GM21526 (cell line): ENCODE measurements around the gene CTBP2.
"Not testable (repeated sequence)": the region's sequence is repeated elsewhere in the genome, so short reads cannot be mapped to it uniquely, and the experiment has no call there.

Experiments used
- ATAC-seq: cut with Tn5 transposase; IDR thresholded peaks from one replicate; pipeline ENCODE4 v1.9.1; 2021; ENCODE audit warnings: moderate library complexity; ENCODE audit not compliant: unreplicated experiment, low FRiP score

The CTBP2 gene

DNA sequence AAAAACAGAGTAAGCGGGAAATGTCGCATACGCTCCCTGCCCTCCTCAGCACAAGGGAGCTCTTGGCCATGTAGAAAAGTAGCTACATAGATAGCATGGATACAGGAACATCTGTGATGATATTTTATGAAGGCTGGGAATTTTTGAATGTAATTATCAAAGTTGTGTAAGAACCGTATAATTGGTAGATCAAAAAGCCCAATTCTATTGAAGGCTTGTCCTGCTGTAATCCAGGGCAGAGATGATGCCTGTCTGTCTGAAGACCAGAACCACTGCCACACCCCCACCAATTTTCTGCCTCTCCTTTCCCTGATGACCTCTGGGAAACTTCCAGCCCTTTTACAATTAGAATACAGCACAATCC is 167.0 kb downstream of the CTBP2 start:
- no peak for ATAC-seq

DNA sequence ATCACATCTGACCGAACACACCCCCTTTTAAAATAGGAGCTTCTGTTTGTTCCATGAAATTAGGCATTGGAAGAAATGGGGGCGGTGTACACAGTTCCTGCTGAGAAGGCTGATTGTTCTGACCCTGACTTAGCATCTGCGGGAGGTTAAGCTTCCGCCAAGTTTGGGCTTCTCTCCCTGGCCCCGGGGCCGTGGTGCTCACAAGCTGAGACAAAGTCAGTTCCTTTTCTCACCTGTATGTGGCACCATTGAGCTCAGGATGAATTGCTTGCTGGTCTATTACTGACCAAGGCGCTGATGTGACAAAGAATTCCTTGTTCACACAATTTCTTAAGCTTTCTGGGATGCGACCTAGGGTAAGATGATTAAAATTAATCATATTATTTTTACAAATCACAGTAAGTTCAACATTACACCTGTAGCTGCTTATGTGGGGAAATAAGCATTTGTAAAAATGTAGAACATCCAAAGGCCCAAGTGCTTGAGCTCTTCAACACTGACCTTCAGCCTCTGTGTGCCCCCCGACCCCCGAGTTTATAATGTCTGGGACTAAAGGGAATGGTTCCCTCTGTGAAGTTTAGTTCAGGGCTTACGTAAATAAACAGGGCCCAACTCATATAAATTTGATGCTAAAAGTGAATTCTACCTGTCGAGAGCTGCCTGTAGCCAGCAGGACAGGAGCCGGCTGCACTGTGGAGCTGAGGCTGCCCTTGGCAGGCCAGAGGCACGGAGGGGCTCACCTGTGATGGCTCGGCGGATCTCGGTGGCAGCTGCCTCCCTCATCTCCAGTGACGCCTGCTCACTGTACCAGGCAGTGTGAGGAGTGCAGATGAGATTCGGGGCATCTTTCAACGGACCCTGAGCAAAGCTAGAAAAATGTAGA is 167.7 kb downstream of the CTBP2 start:
- ATAC-seq: no peak

DNA sequence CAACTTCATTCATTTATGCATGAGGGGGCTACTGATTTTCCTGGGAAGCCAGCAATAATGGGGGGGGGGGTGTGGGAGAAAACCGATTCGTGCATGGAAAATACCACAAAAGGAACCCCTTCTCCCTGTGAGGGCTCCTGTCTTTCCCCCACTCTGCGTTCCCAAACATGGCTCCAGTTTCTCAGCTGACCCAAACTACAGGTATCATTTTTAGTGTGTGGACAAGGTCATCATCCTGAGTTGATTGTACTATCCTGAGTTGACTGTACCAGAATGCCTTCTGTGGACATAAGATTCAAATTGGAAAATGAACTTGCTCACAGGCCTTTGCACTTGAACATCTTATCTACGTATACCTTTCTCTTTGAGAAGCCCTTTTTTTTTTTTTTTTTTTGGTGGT is 168.5 kb downstream of the CTBP2 start:
- ATAC-seq: no peak

DNA sequence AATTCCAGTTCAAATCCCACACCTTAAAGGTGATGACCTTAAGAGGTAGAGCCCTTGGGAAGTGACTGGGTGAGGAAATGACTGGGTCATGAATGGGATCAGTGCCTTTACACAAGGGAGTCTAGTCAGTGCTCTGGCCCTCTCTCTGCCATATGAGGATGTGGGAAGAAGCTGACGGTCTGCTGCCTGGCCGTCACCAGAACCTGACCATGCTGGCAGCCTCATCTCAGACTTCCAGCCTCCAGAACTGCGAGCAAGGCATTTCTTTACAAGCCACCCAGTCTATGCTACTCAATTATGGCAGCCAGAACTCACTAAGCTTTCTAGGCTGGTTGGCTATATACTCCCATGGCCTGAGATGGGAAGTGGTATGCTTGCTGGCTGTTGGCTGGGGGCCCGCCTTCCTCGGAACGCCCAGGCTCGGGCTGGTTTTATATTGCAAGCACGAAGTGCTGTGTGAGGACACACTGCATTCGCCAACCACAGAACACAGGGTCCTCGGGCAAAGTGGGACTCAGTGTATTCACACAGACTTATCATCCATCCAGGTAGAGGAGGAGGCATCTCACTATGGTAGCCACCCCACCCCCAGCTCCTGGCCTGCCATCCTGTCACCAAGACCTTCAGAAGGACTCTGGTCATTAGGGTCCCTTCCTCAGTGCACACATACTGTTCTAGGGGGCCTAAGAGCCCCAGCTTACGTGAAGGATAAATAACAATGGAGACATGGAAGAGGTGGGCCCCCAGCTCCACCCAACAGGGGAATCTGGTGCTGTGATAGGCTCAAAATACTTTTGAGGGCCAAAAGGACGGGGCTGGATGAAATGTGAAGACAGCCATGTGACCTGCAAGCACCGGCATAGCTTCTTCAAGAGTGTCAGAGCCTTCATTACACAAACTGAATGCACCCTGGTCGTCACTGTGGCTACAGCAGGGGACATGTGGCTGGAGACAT is 169.4 kb downstream of the CTBP2 start:
- no peak for ATAC-seq

DNA sequence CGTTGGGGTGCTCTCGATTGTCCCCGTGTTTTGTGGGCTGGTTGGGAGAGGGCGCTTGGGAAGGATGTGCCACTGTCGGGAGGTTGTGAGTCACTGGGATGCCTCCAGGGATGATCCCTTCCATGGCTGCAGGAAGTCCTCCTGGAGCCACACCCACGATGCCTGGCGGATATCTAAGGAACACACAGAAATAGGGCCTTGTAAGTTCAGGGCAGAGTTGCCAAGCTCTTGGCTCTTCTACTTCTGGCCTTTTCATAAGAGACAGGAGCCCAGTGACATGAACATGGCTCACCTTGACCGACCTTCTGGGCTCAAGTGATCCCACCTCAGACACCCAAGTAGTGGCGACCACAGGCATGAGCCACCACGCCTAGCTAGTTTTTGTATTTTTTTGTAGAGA is 170.8 kb downstream of the CTBP2 start:
- no peak for ATAC-seq

DNA sequence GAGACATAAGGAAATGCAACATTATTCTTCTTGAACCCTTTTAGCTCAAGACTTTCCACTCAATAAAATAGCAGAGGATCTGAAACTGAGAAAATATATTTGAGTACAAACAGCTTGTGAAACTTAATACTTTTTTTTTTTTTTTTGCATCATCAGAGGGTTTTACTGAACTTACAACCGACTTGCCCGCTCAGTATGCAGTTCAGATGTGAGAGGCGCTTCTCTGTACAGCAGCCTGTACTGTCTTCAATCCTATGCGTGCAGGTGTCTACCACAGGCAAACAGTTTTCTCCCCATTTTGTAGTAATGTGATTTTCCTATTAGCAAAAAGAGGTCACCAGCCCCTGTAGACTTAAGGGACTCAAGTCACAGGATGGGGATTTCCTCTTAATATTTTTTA is 171.6 kb downstream of the CTBP2 start:
- not testable (repeated sequence) for ATAC-seq

DNA sequence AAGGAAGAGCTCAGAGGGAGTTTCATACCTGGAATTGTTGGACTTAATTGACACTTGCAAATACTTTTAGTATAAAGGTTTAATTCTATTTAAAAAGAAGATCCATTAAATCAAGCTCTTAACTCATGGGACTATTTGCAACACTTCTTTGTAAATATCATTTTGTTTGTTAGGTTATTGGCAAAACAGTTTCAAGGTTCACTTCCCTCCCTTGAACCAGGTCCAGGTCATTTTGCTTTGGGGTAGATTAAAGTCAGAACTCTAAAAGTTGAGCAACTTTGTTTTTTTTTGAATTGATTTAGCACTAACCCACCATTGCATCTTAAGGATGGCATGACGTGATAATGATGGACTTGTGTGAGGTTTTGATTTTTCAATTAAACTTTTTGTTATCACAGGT is 172.6 kb downstream of the CTBP2 start:
- no peak for ATAC-seq

DNA sequence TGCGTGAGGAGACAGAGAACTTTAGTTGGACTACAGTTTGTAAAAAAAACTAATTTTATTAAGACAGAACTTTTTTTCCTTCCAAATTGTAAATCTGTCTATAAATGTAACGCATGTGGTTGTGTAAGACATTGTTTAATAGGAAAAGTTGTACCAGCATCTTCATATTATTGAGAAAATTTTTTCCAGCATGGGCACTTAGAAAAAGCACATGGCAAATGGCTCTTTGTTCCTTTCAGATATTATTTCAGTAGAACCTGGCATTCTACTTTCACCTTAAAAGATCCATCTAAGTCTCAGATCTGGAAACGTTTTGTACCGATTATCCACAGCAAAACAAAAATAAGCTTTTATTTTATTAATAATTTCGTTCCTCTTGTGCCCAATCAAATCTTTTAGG is 175.2 kb downstream of the CTBP2 start:
- ATAC-seq: no peak

DNA sequence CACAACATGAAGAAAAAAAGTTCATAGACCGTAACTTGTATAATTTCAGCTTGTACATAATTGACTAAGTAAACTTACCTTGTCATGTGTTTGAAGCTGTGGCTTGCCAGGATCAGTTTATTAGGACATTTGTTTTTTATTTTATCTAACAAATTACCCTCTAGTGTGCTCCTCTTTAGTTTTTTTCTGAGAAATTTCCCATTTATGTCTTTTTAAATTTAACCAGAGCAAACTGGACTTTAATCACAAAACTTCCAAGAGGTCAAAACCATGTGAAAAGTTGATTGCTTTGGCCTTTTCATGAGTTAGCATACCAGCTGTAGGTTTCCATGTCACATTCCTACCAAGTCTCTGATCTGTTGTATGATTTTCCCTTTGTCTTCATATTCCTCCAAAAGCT is 176.0 kb downstream of the CTBP2 start:
- no peak for ATAC-seq

DNA sequence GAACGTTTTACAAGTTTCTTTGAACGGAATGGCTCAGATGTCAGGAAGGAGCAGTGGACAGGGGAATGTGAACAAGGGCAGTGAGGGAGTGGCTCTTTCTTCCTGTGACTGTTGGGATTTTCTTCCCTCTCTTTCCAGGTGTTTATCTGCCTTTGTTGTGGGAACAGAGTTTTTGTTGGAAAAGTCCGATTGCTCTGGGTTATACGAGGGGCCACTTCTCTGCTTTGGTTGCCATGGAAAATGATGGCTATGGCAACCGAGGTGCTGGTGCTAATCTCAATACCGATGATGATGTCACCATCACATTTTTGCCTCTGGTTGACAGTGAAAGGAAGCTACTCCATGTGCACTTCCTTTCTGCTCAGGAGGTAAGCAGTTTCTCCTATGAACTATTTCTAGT is 177.0 kb downstream of the CTBP2 start:
- ATAC-seq: no peak

DNA sequence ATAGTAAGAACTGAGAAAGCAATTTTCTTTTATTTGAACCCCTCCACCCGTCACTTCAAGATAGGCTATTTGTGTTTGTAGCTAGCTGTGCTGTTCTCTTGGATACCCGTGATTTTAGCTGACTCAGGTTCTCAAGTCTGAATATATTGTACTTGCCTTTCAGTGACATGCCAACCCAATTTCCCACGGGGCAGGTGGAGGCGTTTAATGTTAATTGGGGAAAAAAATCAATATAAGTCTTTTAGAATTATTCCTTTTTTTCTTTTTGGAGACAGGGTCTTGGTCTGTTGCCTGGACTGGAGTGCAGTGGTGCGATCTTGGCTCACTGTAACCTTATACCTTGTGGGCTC is 182.0 kb downstream of the CTBP2 start:
- no peak for ATAC-seq

DNA sequence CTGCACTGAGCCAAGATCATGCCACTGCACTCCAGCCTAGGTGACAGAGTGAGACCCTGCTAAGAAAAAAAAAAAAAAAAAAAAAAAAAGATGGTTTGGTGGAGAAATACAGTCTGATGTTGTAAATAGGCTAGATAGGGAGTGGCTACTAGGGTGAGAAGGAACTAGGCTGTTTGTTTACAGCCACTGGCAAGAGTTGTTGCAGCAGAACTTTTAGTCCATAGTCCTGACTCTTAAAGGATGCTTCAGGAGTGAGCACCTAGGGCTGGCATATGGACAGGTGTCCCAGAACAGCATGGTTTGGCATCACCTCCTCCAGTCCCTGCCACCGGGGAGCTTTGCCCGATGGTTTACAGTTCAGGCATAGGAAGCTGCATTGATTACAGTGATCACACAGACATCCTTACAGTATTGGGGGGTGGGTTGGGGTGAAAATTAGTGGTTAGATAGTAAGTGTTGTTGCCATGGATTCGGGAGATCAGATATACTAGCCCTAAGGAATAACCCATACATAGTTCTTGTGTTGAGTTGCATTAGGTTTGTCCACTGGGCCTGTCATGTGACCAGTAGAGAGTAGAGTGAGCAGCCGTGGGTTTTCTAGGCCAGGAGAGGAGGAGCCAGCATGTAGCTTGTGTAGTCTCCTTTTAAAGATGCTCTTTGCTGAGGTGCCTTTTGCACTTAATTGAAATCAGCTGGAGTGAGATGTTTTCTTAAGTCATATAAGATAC is 182.6 kb downstream of the CTBP2 start:
- ATAC-seq: no peak

DNA sequence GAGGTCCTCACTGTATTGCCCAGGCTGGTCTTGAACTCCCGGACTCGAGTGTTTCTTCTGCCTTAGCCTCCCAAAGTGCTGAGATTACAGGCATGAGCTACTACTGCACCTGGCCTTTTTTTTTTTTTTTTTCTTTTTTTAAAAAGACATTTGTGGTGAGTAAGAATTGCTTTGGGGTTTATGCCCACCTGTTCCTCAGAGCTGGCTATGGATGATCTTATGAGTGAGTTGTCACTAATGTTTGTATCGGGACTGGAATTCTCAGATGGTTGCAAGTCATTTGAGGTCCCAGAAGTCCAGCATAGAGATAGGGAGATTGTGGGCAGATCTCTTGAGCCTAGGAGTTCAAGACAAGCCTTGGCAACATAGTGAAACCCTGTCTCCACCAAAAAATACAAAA is 183.2 kb downstream of the CTBP2 start:
- no peak for ATAC-seq

DNA sequence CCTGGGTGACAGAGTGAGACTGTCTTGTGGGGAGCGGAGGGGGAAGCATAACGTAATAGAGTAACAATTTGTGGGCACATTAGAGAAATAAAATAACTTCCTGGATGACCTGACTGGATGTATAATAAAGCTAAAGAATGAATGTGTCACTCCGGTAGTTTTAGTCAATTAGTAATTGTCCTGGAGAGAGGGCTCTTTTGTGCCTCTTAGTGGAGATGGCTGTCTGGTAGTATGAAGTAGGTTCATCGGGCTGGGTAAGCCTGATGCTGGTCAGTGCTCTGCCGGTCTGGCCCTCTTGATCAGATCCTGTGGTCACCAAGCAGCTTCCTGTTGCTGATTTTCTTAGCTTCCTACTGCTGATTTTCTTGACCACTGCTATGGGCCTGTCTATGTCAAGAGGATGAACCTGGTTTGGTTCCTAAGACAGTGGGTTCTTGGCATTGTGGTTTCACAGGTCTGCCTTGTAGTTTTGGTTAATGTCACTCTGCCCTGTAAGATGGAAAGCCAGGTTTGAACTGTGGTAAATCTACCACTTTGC is 184.3 kb downstream of the CTBP2 start:
- ATAC-seq: no peak

DNA sequence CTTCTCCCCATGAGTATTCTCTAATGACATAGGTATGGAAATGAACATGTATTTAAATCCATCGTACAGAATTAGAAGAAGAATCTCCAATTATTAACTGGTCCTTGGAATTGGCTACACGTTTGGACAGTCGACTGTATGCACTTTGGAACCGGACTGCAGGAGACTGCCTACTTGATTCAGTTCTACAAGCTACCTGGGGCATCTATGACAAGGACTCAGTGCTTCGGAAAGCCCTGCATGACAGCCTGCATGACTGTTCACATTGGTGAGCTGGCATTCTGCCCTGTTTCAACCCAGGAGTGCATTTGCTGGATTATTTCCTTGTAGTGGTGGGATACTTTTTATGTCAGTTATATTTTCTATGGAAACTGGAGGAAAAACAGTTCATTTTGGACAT is 186.2 kb downstream of the CTBP2 start:
- no peak for ATAC-seq

DNA sequence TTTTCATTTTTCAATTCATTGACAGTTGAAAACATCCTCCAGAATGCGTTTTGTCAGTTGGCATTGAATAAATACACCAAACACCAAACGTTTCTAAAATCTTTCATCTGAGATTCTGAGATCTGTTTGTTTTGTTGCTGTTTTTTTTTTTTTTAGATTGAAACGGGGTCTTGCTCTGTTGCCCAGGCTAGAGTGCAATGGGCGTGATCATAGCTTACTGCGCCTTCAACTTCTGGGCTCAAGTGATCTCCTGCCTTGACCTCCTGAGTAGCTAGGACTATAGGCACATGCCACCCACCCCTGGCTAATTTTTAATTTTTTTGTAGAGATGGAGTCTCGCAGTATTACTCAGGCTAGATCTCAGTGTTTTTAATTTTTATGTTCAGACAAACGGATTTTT is 187.7 kb downstream of the CTBP2 start:
- no peak for ATAC-seq

DNA sequence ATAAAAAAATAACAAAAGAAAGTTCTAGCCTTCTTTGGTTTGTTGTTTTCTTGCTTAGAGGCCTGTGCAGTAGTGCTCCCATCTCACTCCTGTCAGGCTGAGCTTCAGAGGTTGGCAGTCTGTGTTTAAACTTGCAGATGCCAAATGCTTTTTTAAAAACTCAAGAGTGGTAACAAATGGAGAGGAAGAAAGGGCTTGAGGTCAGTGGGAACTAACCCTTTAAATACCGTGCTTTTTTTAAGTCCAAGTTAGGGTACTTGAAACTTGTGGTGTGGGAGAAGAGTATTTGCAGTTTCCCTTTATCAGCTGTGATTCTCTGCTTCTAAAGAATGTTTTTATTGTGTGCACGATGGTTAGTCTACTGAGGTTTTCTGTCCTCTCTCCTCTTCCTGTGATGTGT is 189.1 kb downstream of the CTBP2 start:
- ATAC-seq: peak; percentile 70

DNA sequence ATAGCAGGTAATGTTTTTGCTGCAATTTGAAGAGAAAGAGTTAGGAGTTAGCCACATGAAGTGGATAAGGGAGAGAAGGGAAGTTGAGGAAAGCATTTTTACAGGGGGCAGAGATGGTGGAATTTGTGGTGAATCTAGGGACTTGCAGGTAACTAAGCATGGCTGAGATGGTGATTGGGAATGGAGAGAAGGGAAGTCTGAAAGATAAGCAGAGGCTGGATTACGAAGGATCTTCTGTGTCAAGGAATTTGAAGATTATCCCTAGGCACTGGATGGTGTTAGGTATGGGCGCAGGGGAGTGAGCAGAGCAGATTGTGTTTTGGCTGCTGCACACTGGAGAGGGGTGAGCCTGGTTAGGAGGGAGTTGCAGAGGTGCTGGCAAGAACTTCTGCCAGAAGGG is 193.1 kb downstream of the CTBP2 start:
- no peak for ATAC-seq

DNA sequence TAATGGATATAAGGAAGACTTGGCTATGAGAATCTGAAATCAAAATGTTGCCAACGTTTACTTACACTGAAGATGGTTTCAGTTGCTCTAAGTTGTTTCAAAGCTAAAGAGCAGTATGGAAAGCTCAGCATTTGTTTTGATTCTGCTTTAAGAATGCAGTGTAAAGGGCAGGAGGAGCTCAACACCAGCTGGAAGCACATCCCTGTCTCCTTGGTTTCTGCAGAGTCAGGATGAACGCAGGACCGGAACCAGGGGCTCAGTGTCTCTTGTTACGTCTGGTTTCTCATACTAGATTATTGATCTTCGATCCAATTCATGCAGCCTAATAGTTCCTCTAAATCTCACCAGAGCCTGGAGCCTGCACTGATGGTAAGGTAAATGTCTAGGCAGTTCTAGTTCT is 194.4 kb downstream of the CTBP2 start:
- ATAC-seq: no peak

DNA sequence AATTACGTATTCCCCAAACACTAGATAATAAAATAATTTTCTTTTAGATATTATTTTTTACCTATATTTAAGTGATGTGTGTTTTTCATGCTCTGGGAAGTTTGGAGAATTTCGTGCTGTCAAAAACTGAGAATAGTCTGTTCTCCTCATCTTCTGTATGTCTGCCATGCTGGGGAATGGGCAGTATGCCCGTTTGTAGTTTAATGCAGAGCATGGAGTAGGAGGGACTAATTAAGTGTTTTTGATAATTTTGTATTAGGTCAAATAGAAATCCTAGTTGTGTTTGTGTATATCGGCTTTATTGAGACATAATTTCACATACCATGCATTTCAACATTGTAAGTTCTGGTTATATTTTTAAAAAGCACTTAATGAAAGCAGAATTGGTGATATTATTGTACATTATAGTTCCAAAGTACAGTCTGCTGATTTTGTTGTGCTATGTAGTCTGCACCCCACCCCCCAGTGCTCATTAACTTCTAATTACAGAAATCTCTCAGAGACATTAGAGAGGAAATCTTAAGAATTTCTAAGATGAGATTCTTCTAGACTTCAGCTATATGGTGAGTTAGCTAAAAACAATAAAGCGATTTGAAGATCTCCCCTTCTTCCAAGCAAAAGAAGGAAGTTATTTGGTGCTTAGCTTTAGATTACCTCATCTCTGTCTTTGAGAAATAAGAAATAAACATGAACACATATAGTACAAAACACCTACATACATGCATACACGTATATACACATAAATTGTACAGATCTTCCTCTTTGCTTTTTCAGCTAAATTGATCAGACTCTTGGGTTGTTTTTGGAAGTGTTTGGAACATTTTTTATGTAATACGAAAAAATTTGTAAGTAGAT is 196.3 kb downstream of the CTBP2 start:
- ATAC-seq: no peak
